OCI-LY1 (cell line): ENCODE measurements around the gene RUNX3.
A peak's percentile ranks its signal among the peaks of the same experiment; 100 is the strongest.

ENCODE experiments used
- H2AFZ ChIP-seq: fragments of 200-600 bp; sonication (generic), shearing (Covaris generic); 2 replicates; pipeline ENCODE4 v1.6.0; 2014; ENCODE audit warnings: antibody characterized with exemption, mild to moderate bottlenecking, low read length
- H3F3A ChIP-seq: fragments of 200-600 bp; sonication (generic), shearing (Covaris generic); 2 replicates; pipeline ENCODE4 v1.6.0; 2014; ENCODE audit warnings: mild to moderate bottlenecking, antibody characterized with exemption, low read length, moderate library complexity; ENCODE audit not compliant: insufficient read depth
- H3K27ac ChIP-seq: fragments of 200-600 bp; sonication (generic); 2 replicates; pipeline ENCODE4 v1.5.1; 2014; ENCODE audit warnings: low read length, mixed run types, mild to moderate bottlenecking, low read depth; ENCODE audit not compliant: poor library complexity, severe bottlenecking
- H3K27me3 ChIP-seq: fragments of 200-600 bp; sonication (generic); 2 replicates; pipeline ENCODE4 v1.6.0; 2014; ENCODE audit warnings: antibody characterized with exemption, mild to moderate bottlenecking, low read length, moderate library complexity; ENCODE audit not compliant: insufficient read depth
- H3K36me3 ChIP-seq: fragments of 200-600 bp; sonication (generic); 2 replicates; pipeline ENCODE4 v1.6.1; 2014; ENCODE audit warnings: mild to moderate bottlenecking, antibody characterized with exemption, low read length, moderate library complexity, mixed read lengths; ENCODE audit not compliant: insufficient read depth
- H3K4me1 ChIP-seq: fragments of 200-600 bp; sonication (generic); 2 replicates; pipeline ENCODE4 v1.5.1; 2014; ENCODE audit warnings: mild to moderate bottlenecking, low read length, moderate library complexity; ENCODE audit not compliant: insufficient read depth, severe bottlenecking
- H3K4me2 ChIP-seq: fragments of 200-600 bp; sonication (generic), shearing (Covaris generic); 2 replicates; pipeline ENCODE4 v1.6.1; 2014; ENCODE audit warnings: low read length
- H3K4me3 ChIP-seq: fragments of 200-600 bp; sonication (generic); 2 replicates; pipeline ENCODE4 v1.5.1; 2014; ENCODE audit warnings: low read length, low read depth, mild to moderate bottlenecking, mixed read lengths; ENCODE audit not compliant: poor library complexity, severe bottlenecking
- H3K79me2 ChIP-seq: fragments of 200-600 bp; shearing (Covaris generic); 2 replicates; pipeline ENCODE4 v1.6.1; 2016; ENCODE audit warnings: mixed run types, low read length, mixed read lengths; ENCODE audit not compliant: insufficient read depth
- H3K9ac ChIP-seq: fragments of 200-600 bp; sonication (generic), shearing (Covaris generic); 2 replicates; pipeline ENCODE4 v1.6.1; 2014; ENCODE audit warnings: mild to moderate bottlenecking, low read length, mixed read lengths
- H3K9me2 ChIP-seq: fragments of 200-600 bp; sonication (generic), shearing (Covaris generic); 2 replicates; pipeline ENCODE4 v1.6.1; 2014; ENCODE audit warnings: low read depth, mild to moderate bottlenecking, low read length, mixed read lengths
- H3K9me3 ChIP-seq: fragments of 200-600 bp; shearing (Covaris generic); 2 replicates; pipeline ENCODE4 v1.6.1; 2014; ENCODE audit warnings: low read length, mixed read lengths
- H4K20me1 ChIP-seq: fragments of 200-600 bp; sonication (generic), shearing (Covaris generic); 2 replicates; pipeline ENCODE4 v1.6.0; 2016; ENCODE audit warnings: mild to moderate bottlenecking, low read length; ENCODE audit not compliant: insufficient read depth
- EZH2 ChIP-seq: fragments of 200-600 bp; sonication (generic), shearing (Covaris generic); IDR thresholded peaks from 2 replicates; pipeline ENCODE4 v1.8.0; 2017; ENCODE audit warnings: borderline replicate concordance, mixed run types, mild to moderate bottlenecking, antibody characterized with exemption, low read length, moderate library complexity, mixed read lengths
- TF ChIP-seq, protein P1 (sequence below): fragments of 200-600 bp; sonication (generic), shearing (Covaris generic); IDR thresholded peaks from 2 replicates; pipeline ENCODE4 v1.5.1; 2017; ENCODE audit warnings: mild to moderate bottlenecking, antibody characterized with exemption, low read length, moderate library complexity, mixed read lengths

The RUNX3 gene

DNA sequence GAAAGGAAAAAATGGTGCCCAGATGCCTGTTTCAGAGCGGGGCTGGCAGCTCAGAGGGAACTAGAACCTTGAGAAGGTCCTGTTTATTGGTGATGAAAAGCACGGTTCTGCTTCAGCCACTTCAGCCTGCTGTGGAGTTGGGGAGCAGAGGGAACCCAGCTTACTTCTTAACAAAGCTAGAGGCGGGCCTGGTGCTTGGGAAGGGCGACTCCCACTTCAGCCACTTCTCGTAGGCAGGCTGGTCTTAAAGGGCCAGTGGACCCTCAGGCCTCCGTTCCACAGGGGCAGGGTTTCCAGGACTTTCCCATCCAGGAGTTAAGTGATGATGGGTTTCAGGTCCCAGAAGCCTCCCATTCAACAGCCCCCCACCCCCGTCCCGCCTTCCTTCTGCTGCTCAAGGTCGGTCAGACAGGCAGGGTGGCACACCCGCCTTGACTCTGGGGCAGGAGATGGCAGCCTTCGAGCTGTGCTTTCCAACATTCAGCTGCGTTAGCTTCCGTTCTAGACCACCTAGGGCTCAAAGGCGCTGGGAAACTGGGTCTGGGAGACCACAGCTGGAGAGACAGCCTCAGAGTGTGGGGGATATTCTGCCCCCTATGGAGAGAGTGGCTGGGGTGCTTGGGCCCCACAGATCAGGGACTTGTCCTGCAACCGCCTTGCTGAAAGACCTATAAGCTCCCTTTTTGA, 3.4 kb downstream of the RUNX3 start:
- Histone ChIP-seq H2AFZ (no peak overlapping the region), H3K4me3 (no peak overlapping the region), H3K79me2 (no peaks in the 10 kb centered on the region), H4K20me1 (no peaks in the 10 kb centered on the region), H3K9me3 (no peaks in the 10 kb centered on the region), H3K27ac (no peak overlapping the region), H3K9ac (no peak overlapping the region), H3K4me1 (peaks cover 68% of the 10 kb centered on the region), H3F3A (no peaks in the 10 kb centered on the region), H3K36me3 (no peaks in the 10 kb centered on the region), H3K9me2 (no peaks in the 10 kb centered on the region), H3K4me2 (peak overlapping the region; percentile 62; the same call in 1 of the 2 replicates), H3K27me3 (no peaks in the 10 kb centered on the region)
- TF ChIP-seq, protein P1, sequence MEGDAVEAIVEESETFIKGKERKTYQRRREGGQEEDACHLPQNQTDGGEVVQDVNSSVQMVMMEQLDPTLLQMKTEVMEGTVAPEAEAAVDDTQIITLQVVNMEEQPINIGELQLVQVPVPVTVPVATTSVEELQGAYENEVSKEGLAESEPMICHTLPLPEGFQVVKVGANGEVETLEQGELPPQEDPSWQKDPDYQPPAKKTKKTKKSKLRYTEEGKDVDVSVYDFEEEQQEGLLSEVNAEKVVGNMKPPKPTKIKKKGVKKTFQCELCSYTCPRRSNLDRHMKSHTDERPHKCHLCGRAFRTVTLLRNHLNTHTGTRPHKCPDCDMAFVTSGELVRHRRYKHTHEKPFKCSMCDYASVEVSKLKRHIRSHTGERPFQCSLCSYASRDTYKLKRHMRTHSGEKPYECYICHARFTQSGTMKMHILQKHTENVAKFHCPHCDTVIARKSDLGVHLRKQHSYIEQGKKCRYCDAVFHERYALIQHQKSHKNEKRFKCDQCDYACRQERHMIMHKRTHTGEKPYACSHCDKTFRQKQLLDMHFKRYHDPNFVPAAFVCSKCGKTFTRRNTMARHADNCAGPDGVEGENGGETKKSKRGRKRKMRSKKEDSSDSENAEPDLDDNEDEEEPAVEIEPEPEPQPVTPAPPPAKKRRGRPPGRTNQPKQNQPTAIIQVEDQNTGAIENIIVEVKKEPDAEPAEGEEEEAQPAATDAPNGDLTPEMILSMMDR: no peak
- TF ChIP-seq EZH2: no peak

DNA sequence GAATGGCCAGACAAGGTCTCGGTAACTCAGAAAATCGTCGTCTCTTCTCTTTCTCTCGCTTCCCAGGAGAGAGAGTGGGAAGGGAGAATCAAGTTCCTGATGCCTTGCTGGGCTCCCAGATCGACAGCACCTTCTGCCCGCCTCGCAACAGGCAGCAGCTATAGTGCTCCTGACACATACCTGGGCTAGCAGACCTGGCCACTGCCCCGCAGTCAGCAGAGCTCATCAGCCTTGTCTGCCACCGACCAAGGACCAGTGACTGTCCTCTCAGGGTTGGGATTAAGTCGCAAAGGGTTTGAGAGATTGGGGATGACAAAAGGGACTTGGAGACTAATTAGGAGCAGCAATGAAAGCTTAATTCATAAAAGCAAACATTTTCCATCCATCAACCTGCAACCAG, 4.1 kb downstream of the RUNX3 start:
- Histone ChIP-seq H3K4me1 (peaks cover 64% of the 10 kb centered on the region), H3K36me3 (no peaks in the 10 kb centered on the region), H3K9me3 (no peaks in the 10 kb centered on the region), H2AFZ (no peak overlapping the region), H3K4me2 (peak overlapping the region; percentile 62; the same call in 1 of the 2 replicates), H3K27me3 (no peaks in the 10 kb centered on the region), H4K20me1 (no peaks in the 10 kb centered on the region), H3K9ac (no peak overlapping the region), H3K79me2 (no peaks in the 10 kb centered on the region), H3K27ac (no peak overlapping the region), H3K9me2 (no peaks in the 10 kb centered on the region), H3K4me3 (no peak overlapping the region), H3F3A (no peaks in the 10 kb centered on the region)
- TF ChIP-seq, protein P1: no peak
- TF ChIP-seq EZH2: no peak

DNA sequence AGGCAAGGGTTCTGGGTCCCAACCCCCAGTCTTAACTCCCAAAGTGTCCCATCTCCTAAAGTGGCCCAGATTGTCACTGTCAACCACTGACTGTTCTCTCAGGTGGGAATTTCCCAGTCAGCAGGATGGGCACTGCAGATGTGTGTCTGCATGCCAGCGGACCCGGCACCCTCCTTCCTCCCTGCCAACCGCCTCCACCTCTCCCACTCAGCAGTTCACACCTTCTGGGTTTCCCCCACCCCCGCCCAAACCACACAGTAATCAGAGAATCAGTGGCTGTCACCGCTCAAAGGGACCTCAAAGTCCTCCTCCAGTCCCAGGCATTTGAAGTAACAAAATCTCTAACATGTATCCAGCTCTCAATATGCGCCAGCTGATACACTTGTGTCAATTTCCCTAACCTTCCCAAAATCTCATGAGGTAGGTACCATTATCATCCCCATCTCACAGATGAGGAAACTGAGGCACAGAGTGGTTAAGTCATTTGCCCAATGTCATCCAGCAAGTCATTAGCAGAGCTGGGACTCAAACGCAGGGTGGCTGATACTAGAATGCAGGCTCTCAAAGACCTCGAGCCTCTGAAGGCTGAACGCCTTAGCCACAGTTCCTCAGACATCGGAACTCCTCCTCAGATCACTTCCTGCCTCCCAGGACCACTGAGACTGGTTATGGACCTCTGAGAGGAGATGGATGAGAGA, 4.8 kb downstream of the RUNX3 start:
- Histone ChIP-seq H3K4me3 (no peak overlapping the region), H3K9me2 (no peaks in the 10 kb centered on the region), H3K4me2 (no peak overlapping the region; the same call in 1 of the 2 replicates), H3F3A (no peaks in the 10 kb centered on the region), H3K79me2 (no peaks in the 10 kb centered on the region), H3K4me1 (peaks cover 58% of the 10 kb centered on the region), H3K36me3 (no peaks in the 10 kb centered on the region), H3K9ac (no peak overlapping the region), H4K20me1 (no peaks in the 10 kb centered on the region), H3K9me3 (no peaks in the 10 kb centered on the region), H2AFZ (no peak overlapping the region), H3K27ac (no peak overlapping the region), H3K27me3 (no peaks in the 10 kb centered on the region)
- TF ChIP-seq EZH2: no peak
- TF ChIP-seq, protein P1: no peak
